Measurements from ENCODE around the gene SLC52A1.

- no peak for TF ChIP-seq EZH2phosphoT487 (IDR thresholded peaks at IDR 0.05)
- TF ChIP-seq, protein P1, sequence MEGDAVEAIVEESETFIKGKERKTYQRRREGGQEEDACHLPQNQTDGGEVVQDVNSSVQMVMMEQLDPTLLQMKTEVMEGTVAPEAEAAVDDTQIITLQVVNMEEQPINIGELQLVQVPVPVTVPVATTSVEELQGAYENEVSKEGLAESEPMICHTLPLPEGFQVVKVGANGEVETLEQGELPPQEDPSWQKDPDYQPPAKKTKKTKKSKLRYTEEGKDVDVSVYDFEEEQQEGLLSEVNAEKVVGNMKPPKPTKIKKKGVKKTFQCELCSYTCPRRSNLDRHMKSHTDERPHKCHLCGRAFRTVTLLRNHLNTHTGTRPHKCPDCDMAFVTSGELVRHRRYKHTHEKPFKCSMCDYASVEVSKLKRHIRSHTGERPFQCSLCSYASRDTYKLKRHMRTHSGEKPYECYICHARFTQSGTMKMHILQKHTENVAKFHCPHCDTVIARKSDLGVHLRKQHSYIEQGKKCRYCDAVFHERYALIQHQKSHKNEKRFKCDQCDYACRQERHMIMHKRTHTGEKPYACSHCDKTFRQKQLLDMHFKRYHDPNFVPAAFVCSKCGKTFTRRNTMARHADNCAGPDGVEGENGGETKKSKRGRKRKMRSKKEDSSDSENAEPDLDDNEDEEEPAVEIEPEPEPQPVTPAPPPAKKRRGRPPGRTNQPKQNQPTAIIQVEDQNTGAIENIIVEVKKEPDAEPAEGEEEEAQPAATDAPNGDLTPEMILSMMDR (IDR thresholded peaks at IDR 0.05) = no peak
These were observed 37.0 kb downstream of the SLC52A1 start for GRCh38 chr17:4998027-4998731.

All from neural progenitor cell (in vitro differentiated cells).